Parathyroid adenoma (tissue), 2 donors: Measurements from ENCODE around the gene GRIN2C.

Experiments
- H2AFZ ChIP-seq: fragments of 300-600 bp; sonication (generic); one replicate; pipeline ENCODE4 v1.7.0; 2017; ENCODE audit warnings: antibody characterized with exemption, mild to moderate bottlenecking
- H3K27ac ChIP-seq: fragments of 300-600 bp; sonication (generic); one replicate; pipeline ENCODE4 v1.7.0; 2017
- H3K27me3 ChIP-seq: fragments of 300-600 bp; sonication (generic); one replicate; pipeline ENCODE4 v1.7.0; 2017; ENCODE audit warnings: low read length; ENCODE audit not compliant: control insufficient read depth, insufficient read depth
- H3K36me3 ChIP-seq: fragments of 300-600 bp; sonication (generic); one replicate; pipeline ENCODE4 v1.7.0; 2017; ENCODE audit warnings: low read length; ENCODE audit not compliant: control insufficient read depth, insufficient read depth
- H3K4me1 ChIP-seq: fragments of 300-600 bp; sonication (generic); one replicate; pipeline ENCODE4 v1.7.0; 2017; ENCODE audit warnings: control low read depth
- H3K4me2 ChIP-seq: fragments of 300-600 bp; sonication (generic); one replicate; pipeline ENCODE4 v1.7.0; 2017; ENCODE audit warnings: low read length
- H3K4me3 ChIP-seq: fragments of 300-600 bp; sonication (generic); one replicate; pipeline ENCODE4 v1.7.0; 2017; ENCODE audit warnings: low read depth, low read length
- H3K79me2 ChIP-seq: fragments of 300-600 bp; sonication (generic); one replicate; pipeline ENCODE4 v1.7.0; 2017; ENCODE audit warnings: control low read depth
- H3K9ac ChIP-seq: fragments of 300-600 bp; sonication (generic); one replicate; pipeline ENCODE4 v1.7.0; 2017; ENCODE audit warnings: mild to moderate bottlenecking
- H3K9me3 ChIP-seq: fragments of 300-600 bp; sonication (generic); one replicate; pipeline ENCODE4 v1.7.0; 2017; ENCODE audit warnings: low read length; ENCODE audit not compliant: control insufficient read depth
- CTCF ChIP-seq: fragments of 300-600 bp; sonication (generic); IDR thresholded peaks from one replicate; pipeline ENCODE4 v1.7.0; 2017; ENCODE audit warnings: antibody characterized with exemption, mild to moderate bottlenecking
- donor health status: primary hyperparathyroidism.

GRIN2C gene

GRCh38 chr17:74795327-74796020 is 64.2 kb downstream of the GRIN2C start:
- no peak for TF ChIP-seq CTCF
- H3K36me3 ChIP-seq = no peaks in the 10 kb centered on the region
- no peaks in the 10 kb centered on the region for H3K27me3 ChIP-seq
- no peak overlapping the region for H3K4me3 ChIP-seq
- peaks cover 5% of the 10 kb centered on the region for H3K4me1 ChIP-seq
- no peaks in the 10 kb centered on the region for H3K79me2 ChIP-seq
- H3K9me3 ChIP-seq = no peaks in the 10 kb centered on the region
- H3K9ac ChIP-seq = no peak overlapping the region
- H3K27ac ChIP-seq = no peak overlapping the region
- H2AFZ ChIP-seq = no peak overlapping the region
- no peak overlapping the region for H3K4me2 ChIP-seq

GRCh38 chr17:74792586-74793105 is 67.0 kb downstream of the GRIN2C start:
- no peak for TF ChIP-seq CTCF
- no peaks in the 10 kb centered on the region for H3K36me3 ChIP-seq

More at GRCh38 chr17:74792586-74793105, 67.0 kb downstream of the GRIN2C start:
- H3K4me2 ChIP-seq = no peak overlapping the region
- H3K27ac ChIP-seq = no peak overlapping the region
- H3K9ac ChIP-seq = no peak overlapping the region
- H3K4me3 ChIP-seq = no peak overlapping the region
- peaks cover 5% of the 10 kb centered on the region for H3K4me1 ChIP-seq
- H3K27me3 ChIP-seq = no peaks in the 10 kb centered on the region
- H3K9me3 ChIP-seq = no peaks in the 10 kb centered on the region
- no peak overlapping the region for H2AFZ ChIP-seq
- H3K79me2 ChIP-seq = no peaks in the 10 kb centered on the region
